Adrenal gland (tissue), 5 donors: ENCODE measurements around the gene RAPGEF2.

Source experiments
- POLR2A ChIP-seq, 2 donors: fragments of 450-650 bp; IDR thresholded peaks; one replicate each; pipeline ENCODE4 v1.6.1; 2017; ENCODE audit warnings: antibody characterized with exemption in 2 of 2, mild to moderate bottlenecking in 2 of 2, moderate library complexity in 1 of 2
- TF ChIP-seq, protein P1 (sequence below), 6 experiments: fragments of 450-650 bp in 4 of 6; fragments of 200-600 bp in 2 of 6; sonication (generic) in 1 of 6; IDR thresholded peaks; 1 replicate in 5 of 6; 2 replicates in 1 of 6; pipeline versions ENCODE4 v1.5.1 to v1.8.0; 2016 to 2021; ENCODE audit warnings: antibody characterized with exemption in 6 of 6, mild to moderate bottlenecking in 2 of 6, moderate library complexity in 1 of 6
- donor health status: DM: no; HTN: no; CAD: no.

DNA sequence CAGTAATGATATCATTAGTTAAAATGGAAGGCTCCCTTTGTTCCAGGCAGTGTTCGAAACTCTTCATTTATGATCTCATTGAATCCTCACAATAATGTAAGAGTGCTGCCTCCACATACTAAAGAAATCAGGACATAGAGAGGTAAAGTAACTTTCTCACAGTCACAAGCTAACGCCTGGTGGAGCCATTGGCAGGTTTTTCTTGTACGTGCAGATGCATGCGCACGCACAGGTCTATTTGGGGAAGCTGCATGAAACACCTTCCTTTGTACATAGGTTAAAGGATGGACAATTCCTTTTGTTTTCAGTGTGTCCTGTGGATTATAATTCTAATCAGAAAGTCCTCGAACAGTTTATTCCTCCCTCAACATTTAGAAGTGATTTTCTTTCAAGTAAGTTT, 176.2 kb downstream of the RAPGEF2 start:
- TF ChIP-seq, protein P1, sequence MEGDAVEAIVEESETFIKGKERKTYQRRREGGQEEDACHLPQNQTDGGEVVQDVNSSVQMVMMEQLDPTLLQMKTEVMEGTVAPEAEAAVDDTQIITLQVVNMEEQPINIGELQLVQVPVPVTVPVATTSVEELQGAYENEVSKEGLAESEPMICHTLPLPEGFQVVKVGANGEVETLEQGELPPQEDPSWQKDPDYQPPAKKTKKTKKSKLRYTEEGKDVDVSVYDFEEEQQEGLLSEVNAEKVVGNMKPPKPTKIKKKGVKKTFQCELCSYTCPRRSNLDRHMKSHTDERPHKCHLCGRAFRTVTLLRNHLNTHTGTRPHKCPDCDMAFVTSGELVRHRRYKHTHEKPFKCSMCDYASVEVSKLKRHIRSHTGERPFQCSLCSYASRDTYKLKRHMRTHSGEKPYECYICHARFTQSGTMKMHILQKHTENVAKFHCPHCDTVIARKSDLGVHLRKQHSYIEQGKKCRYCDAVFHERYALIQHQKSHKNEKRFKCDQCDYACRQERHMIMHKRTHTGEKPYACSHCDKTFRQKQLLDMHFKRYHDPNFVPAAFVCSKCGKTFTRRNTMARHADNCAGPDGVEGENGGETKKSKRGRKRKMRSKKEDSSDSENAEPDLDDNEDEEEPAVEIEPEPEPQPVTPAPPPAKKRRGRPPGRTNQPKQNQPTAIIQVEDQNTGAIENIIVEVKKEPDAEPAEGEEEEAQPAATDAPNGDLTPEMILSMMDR (IDR thresholded peaks at IDR 0.05): no peak
- no peak for TF ChIP-seq POLR2A (IDR thresholded peaks at IDR 0.05)
